ENCODE measurements around the gene FZD8.

FZD8 gene

DNA sequence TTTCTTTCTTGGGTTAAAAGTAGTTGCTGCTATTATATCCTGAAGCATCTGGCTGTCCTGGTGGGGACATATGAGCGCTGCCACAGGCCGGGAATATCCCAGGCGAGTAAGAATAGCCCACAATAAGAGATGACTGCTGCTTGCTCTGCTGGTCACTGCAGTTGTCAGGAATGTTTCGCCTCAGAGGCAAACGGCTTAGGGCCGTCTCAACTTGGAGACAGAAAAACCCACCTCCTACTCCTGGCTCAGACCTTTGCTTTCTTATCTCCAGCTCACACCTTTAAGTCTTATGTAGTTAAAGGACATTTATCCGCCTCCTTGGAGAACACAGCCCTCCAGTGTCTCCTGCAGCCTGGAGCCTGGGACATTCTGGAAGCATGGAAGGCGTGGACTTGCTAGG, 36.9 kb downstream of the FZD8 start, which contains the start of gene GJD4:
Gene GJD4 (plus strand): TSS at position 151 of the 400 bp plus-strand sequence. CDS start 227 bp downstream, at position 378.
- DNase-seq (ENCODE audit: low read depth): no peak

DNA sequence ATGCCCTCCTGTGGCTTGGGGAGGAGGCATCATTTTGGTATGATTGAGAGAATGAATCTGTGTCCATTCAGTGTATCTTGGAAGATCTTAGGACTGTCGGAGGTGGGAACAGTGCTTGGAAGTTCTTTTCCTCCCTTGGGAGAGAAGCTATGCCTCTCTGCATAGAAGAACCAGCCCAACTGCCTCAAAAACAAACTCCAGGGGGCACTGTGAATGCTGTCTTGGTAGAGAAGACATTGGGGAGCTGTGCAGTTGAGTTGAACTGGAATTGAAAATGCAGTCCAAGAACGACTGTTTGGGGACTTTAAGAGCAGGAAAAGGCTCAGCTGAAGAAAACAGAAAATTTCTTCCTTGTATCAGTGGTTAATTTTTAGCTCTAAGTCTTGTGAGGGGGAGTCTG, 41.9 kb downstream of the FZD8 start:
- DNase-seq (ENCODE audit: low read depth): no peak

DNA sequence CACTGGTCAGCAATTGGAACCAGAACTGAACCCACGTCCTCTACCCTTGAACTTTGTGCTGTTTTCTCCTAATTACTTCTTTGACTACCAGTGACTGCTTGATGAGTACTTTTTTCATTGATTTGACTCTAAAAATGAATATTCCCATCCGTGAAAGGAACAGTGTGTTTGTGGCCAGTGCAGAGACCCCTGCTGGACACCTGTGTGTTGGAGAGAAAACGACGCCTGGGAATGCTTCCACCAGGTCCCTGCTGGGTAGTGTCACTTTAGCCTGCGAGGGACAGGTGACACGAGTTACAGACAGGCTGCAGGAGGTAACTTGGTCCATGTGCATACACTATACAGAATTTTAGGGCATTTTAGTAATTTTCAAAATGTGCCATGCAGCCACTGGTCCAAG, 43.7 kb downstream of the FZD8 start:
- DNase-seq (ENCODE audit: low read depth): no peak

DNA sequence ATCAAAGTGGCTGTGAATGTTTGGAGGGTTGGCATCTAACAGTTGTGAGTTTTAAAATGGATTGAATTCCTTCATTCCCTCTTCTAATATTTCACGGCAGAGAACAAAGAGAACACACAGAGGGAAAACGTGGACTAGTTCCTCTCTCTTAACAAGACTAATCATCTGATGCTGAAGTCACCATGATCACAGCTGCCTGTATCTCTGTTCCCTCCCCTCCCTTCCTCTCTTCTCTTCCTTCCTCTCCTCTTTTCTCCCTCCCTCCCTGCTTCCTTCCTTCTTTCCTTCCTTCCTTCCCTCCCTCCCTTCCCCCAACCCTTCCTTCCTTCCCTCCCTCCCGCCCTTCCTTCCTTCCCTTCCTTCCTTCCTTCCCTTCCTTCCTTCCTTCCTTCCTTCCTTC, 47.0 kb downstream of the FZD8 start:
- DNase-seq (ENCODE audit: low read depth): no peak

DNA sequence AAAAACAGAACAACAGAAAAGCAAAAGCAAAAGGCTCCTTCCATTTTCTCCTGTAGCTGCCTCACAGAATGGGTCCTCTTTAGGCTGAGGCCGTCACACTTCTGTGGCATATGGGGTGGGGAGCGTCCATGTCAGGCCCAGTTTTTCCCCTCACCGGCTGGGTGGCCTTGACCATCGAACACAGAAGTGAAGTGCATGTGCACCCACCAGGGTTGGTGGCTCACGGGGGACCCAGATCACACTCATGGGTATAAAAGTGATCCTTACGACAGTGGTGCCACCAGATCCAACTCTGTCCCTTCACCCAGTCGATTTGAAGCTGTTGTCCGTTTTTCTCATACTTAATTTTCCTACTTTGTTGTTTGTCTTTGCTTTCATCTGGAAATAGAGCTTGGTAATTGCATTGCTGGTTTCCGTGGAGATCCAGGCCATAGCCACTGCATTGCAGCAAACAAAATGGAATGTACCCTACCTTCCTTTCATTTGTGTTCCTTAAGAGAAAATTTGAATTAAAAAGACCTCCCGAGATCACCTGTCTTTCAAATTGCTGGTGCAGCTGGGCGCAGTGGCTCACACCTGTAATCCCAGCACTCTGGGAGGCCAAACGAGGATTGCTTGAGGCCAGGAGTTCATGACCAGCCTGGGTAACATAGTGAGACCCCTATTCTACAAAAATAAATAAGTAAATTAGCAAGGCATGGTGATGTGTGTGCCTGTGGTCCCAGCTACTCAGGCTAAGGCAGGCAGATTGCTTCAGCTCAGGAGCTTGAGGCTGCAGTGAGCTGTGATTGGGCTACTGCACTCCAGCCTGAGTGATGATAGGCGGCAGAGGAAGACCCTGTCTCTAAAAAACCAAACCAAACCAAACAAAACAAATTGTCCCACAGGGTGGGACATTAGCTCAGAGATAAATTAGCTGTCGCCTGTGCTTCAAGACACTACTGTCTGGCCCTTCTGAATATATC, 47.7 kb downstream of the FZD8 start:
- DNase-seq (ENCODE audit: low read depth): no peak

DNA sequence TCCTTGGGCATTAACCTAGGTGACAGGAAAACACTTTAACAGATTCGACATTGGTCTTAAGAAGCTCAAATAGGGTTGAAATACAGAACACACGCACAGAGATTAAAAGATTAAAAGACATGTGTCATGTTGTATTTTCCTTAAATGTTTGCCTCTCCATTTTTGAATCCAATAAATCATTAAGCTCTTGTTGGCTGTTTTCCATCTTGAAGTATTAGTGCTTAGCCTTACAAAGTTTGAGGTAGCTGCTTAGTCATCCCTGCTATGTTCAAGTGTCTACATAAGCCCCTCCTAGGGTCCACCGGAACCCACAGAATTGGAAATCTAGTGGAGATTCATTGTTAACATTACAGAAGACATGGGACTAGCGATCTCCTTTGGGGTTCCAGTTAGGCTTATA, 49.7 kb downstream of the FZD8 start:
- no peak for DNase-seq (ENCODE audit: low read depth)

DNA sequence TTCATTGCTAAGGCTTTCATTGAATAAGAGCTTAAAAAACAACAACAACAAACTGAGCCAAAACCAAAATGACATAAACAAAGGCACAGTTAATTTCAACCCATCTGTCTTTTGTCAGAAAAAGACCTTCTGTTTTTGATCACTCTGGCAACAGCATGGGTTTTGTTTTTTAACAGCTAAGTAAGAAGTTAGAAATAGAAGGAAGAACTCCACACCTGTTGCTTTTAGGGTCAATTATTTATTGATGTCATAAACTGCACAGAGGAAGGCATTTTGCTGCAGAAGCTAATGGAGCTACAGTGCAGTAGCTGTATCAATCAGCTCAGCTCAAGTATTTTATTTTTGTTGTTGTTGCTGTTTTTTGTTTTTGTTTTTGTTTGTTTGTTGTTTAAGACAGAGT, 53.3 kb downstream of the FZD8 start:
- DNase-seq (ENCODE audit: low read depth): no peak
